ENCODE results near the gene PCDHGA6. TPM values are rescaled to one million over a fixed set of nuclear protein-coding genes. Genes with fewer than 3 reads are reported as not detected.

Gene PCDHGA6
- total RNA-seq (2022; extraction: Qiagen RNA extraction), result 0.12 to 0.32 TPM (median 0.29 TPM) in 5 replicates

DNA sequence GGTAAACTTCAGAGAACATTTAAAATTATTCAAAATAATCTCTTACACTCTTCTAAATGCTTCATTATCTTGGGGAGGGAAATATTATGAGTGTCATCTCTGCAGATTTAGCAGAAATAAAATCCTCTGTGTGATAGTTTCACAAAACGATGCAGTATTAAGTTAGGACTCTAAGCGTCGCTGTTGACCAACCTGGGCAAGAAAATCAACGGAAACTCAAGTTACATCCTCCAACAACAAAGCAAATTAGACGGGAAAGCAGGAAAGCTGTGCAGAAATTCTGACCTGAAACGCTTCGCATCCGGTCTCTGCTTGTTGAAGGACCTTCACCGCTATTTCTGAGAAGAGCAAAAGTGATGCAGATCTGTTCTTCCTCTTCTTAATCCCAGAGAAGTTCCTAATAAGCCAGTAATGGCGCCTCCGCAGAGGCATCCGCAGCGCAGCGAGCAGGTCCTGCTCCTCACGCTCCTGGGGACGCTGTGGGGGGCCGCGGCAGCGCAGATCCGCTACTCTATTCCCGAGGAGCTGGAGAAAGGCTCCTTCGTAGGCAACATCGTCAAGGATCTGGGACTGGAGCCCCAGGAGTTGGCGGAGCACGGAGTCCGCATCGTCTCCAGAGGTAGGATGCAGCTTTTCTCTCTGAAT lies at the start of gene PCDHGA6:
Gene PCDHGA6, plus strand, starts transcription at position 219 of the 645 bp plus-strand sequence. Its CDS starts 193 bp downstream, at position 412.

DNA sequence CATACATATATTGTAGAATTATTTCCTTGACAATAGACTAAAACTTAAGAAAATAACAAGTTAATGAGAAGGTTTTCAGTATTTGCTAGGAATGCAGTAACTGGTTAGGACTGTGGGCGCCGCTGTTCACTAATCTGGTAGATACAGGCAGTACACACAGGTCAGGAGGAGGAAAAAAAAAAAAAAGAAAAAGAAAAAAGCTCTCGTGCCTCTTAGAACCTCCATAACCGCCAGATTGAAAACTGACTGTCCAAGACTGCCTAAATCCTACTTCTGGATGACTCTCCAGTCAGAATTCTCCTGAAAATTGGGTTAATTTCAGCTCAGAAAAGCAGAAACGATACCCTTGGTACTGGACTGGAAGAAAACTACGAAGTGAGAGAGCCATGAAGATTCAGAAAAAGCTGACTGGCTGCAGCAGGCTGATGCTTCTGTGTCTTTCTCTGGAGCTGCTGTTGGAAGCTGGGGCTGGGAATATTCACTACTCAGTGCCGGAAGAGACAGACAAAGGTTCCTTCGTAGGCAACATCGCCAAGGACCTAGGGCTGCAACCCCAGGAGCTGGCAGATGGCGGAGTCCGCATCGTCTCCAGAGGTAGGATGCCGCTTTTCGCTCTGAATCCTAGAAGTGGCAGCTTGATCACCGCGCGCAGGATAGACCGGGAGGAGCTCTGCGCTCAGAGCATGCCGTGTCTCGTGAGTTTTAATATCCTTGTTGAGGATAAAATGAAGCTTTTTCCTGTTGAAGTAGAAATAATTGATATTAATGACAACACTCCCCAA lies 43.2 kb upstream of the PCDHGA6 start, which contains the start of gene PCDHGA1:
Gene PCDHGA1, plus strand, starts transcription at position 216 of the 782 bp plus-strand sequence.

DNA sequence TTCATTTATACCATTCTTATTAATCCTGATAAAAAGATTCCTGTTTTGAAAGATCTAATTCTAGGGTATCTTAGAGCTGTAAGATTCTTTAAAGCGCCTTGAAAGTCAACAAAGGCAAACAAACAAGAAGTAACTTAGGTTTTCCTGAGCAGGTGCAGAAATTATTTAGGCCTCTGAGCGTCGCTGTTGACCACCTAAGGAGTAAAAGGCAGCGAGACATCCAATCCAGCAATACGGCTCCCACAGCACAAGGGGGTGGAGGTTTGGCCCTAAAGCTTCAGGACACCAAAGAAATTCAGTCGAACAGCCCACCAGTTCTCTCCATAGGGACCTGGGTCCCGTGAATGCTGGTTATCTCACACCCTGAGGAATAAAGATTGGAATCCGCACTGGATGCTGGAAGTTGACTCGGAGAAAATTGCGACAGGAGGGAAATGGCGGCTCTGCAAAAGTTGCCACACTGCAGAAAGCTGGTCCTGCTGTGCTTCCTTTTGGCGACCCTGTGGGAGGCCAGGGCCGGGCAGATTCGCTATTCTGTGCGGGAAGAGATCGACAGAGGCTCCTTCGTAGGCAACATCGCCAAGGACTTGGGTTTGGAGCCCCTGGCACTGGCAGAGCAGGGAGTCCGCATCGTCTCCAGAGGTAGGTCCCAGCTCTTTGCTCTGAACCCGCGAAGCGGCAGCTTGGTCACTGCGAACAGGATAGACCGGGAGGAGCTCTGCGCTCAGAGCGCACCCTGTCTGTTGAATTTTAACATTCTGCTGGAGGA lies 35.0 kb upstream of the PCDHGA6 start, which contains the start of gene PCDHGA2:
Gene PCDHGA2, plus strand, starts transcription at position 223 of the 769 bp plus-strand sequence.

DNA sequence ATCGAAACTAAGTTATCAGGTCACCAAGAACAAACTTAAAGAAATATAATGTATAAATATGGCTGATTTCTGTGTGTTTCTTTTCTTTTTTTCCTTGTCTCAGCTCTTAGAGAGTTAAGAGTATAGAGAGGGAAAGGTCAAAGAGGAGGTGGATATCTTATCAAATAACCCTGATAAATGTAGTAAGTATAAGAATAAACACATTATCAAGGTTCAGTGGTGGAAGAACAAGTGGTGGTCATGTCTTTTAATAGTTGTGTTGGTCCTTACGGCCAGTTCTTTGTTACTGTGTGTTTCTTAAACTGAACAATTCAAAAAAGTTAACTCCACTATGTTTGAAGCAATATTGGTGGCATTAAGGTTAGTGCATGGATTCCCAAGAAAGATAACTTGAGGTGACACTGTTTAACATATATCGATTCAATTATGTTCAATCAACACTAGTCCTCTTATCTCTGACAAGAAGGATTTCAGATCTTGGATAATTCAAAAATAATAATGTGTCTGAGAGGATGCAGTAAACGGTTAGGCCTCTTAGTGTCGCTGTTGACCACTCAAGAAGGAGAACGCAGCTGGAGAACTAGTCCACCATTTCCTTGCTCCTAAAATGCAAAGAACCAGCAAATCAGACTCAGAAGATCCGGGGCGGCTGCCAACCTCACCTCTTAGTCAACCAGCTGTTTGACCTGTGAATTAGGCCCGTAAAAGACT lies 30.3 kb upstream of the PCDHGA6 start, which contains the start of gene PCDHGA3:
Gene PCDHGA3, plus strand, starts transcription at position 588 of the 711 bp plus-strand sequence. CDS start 205 bp downstream, outside the sequence.

DNA sequence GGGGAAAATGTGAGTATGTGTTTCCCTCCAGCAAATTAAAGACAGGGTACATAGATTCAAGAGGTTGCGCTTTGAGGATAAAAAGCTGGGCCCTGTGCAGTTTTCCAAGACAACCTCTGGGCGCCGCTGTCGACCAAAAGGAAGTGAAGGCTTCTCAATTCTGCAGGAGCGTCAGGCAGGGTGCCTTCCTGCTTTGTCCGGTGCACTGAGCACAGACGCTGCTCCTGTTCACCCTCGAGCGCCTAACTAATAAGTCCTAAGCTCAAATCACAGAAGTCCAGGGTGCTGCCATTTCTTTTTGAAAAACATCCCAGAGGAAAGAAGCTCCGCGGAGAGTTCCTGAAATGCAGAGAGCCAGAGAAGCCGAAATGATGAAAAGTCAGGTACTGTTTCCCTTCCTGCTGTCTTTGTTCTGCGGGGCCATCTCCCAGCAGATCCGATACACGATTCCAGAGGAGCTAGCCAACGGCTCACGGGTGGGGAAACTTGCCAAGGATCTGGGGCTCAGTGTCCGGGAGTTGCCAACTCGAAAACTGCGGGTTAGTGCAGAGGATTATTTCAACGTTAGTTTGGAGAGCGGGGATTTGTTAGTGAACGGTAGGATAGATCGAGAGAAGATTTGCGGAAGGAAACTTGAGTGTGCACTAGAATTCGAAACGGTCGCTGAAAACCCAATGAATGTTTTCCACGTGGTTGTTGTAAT lies 23.6 kb upstream of the PCDHGA6 start, which contains the start of gene PCDHGB1:
Gene PCDHGB1, plus strand, starts transcription at position 183 of the 703 bp plus-strand sequence. Its CDS starts 162 bp downstream, at position 345.

DNA sequence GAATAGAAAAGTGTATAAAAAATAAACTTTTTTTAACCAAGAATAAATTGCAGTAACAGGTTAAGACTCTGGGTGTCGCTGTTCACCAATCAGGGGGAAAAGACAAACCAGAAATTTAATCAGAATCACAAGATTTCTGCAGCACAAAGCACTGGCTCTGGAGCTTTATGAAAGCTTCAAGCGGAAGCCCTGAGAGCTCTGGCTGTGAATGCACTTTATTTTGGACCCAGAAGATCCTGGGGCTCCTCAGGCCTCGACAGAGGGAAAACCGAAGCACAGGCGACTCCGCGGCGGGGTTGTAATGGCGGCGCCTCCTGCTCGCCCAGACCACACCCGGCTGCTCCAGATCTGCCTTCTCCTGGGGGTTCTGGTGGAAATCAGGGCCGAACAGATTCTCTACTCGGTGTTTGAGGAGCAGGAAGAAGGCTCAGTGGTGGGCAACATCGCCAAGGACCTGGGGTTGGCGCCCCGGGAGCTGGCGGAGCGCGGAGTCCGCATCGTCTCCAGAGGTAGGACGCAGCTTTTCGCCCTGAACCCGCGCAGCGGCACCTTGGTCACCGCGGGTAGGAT lies 18.7 kb upstream of the PCDHGA6 start, which contains the start of gene PCDHGA4:
Gene PCDHGA4, plus strand, starts transcription at position 122 of the 570 bp plus-strand sequence. Its CDS starts 87 bp downstream, at position 209.

DNA sequence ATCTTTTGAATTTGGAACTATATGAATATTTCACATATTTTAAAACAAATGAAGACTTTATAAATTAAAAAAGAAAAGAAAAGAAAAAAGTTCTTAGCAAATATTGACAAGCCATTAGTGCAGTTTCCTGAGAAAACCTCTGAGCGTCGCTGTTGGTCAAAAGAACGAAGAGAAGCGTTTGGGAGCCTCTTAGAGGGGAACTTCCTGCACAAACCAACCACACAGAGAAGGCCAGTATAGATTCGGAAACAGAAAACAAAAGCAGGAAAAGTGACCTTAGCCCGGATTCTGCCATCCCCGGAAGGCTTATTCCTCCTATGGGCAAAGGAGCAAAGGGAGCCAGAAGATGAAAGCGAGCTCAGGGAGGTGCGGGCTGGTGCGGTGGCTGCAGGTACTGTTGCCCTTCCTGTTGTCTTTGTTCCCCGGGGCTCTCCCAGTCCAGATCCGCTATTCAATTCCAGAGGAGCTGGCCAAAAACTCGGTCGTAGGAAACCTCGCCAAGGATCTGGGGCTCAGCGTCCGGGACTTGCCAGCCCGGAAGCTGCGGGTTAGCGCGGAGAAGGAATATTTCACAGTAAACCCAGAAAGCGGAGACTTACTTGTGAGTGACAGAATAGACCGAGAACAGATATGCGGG lies 13.8 kb upstream of the PCDHGA6 start, which contains the start of gene PCDHGB2:
Gene PCDHGB2, plus strand, starts transcription at position 205 of the 637 bp plus-strand sequence. Its CDS starts 142 bp downstream, at position 347.

DNA sequence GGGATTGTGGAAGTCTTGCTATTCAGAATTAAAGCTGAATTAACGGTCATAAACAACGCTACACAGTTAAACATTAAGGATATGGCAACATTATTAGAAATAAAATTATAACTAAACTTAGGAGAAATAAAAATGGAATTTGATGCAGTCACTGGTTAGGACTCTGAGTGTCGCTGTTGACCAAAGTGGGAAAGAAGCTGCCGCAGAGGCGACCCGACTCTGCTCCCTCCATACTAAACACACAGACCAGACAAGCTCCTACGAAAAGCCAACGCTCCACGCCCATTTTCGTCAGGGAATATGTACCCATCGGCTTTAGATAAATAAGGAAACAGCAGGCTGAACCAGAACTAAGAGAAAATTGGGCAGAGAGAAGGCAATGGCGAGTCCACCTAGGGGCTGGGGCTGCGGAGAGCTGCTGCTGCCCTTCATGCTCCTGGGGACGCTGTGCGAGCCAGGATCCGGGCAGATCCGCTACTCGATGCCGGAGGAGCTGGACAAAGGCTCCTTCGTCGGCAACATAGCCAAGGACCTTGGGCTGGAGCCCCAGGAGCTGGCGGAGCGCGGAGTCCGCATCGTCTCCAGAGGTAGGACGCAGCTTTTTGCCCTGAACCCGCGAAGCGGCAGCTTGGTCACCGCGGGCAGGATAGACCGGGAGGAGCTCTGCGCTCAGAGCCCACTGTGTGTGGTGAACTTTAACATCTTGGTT lies 9.6 kb upstream of the PCDHGA6 start, which contains the start of gene PCDHGA5:
Gene PCDHGA5, plus strand, starts transcription at position 211 of the 709 bp plus-strand sequence. Its CDS starts 169 bp downstream, at position 380.

DNA sequence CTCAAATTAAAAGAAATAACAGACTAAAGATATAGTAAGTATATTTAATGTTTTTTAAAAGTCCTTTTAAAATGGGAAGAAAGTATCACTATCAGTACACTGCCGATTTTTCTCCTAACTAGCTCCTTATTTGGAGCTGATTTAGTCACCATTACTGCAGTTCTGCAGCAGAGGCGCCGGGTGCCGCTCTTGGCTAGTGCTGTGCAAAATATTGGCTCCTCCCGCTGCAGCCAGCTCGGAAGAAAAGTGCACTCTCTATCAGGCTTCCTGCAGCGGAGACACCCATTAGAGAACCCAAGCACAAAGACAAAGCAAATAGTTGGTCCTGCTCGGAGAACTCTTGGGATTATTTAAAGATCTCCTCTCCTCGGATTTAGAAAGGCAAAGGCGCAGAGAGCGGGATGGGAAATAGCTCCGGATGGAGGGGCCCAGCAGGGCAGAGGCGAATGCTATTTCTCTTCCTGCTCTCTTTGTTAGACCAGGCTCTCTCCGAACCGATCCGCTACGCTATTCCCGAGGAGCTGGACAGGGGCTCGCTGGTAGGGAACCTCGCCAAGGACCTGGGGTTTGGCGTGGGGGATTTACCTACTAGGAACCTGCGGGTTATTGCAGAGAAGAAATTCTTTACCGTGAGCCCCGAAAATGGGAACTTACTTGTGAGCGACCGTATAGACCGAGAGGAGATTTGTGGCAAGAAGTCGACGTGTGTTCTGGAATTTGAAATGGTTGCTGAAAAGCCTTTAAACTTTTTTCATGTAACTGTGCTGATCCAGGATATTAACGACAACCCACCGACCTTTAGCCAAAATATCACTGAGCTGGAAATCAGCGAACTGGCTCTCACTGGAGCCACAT lies 3.5 kb upstream of the PCDHGA6 start, which contains the start of gene PCDHGB3:
Gene PCDHGB3, plus strand, starts transcription at position 249 of the 855 bp plus-strand sequence. Its CDS starts 153 bp downstream, at position 402.

DNA sequence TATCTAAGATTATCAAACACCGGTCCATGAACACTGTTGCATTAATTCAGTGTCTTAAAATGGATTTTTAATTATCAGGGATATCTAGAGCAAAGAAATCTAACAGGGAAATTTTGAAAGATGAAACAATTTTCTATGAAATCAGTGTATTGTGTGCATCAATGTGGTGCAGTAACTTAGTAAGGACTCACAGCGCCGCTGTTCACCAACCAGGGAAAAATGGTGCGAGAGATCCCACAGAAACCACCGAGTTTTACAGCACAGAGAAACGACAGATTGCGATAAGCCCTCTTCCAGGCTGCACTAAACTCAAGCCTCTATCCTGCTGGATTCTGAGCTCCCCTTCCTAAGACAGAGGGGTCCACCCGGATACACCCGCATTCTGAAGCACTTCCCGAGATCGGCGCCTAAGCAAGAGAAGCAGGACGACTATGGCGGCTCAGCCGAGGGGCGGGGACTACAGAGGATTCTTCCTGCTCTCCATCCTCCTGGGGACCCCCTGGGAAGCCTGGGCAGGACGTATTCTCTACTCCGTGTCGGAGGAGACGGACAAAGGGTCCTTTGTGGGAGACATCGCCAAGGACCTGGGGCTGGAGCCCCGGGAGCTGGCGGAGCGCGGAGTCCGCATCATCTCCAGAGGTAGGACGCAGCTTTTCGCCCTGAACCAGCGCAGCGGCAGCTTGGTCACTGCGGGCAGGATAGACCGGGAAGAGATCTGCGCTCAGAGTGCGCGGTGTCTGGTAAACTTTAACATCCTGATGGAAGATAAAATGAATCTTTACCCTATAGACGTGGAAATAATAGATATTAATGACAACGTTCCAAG lies 9.0 kb downstream of the PCDHGA6 start, which contains the start of gene PCDHGA7:
Gene PCDHGA7, plus strand, starts transcription at position 274 of the 826 bp plus-strand sequence. Its CDS starts 158 bp downstream, at position 432.

DNA sequence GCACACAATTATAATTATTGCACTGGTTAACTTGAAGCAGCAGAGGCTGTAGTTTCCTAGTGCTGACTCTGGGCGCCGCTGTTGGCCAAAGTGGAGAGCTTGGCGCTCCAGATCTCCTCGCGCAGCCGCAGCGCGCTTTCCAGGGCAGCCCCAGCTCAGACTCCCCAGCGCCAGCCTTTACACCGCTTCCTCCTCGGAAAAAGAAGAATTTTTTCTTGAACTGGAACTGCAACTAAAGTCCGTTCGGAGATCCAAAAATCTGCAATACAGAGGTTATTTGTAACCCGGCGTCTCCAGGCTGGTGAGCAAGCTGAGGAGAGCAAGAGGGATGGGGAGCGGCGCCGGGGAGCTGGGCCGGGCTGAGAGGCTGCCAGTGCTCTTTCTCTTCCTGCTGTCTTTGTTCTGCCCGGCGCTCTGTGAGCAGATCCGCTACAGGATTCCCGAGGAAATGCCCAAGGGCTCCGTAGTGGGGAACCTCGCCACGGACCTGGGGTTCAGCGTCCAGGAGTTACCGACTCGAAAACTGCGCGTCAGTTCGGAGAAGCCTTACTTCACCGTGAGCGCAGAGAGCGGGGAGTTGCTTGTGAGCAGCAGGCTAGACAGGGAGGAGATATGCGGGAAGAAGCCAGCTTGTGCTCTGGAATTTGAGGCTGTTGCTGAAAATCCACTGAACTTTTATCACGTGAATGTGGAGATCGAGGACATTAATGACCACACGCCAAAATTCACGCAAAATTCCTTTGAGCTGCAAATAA lies 14.0 kb downstream of the PCDHGA6 start, which contains the start of gene PCDHGB4:
Gene PCDHGB4, plus strand, starts transcription at position 142 of the 755 bp plus-strand sequence. Its CDS starts 187 bp downstream, at position 329.

DNA sequence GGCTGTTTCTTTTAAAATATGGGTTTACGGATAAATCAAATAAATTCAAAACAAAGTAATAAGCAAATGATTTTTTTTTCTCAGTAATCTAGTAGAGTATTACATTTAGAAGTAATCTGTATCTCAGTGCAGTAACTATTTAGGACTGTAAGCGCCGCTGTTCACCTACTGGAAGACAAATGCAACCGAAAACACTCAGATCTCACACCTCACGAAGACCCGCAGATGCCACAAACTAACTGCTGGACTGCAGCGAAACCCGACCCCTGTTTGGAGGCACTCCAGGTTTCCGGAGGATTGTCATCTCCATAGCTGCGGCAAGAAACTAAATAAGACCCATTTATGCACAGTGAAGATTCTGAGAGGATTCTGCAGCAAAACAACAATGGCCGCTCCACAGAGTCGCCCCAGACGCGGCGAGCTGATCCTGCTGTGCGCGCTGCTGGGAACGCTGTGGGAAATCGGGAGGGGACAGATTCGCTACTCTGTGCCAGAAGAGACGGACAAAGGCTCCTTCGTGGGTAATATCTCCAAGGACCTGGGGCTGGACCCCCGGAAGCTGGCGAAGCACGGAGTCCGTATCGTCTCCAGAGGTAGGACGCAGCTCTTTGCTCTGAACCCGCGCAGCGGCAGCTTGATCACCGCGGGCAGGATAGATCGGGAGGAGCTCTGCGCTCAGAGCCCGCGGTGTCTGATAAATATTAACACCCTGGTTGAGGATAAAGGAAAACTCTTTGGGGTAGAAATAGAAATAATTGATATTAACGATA lies 18.9 kb downstream of the PCDHGA6 start, which contains the start of gene PCDHGA8:
Gene PCDHGA8, plus strand, starts transcription at position 205 of the 770 bp plus-strand sequence. Its CDS starts 181 bp downstream, at position 386.

DNA sequence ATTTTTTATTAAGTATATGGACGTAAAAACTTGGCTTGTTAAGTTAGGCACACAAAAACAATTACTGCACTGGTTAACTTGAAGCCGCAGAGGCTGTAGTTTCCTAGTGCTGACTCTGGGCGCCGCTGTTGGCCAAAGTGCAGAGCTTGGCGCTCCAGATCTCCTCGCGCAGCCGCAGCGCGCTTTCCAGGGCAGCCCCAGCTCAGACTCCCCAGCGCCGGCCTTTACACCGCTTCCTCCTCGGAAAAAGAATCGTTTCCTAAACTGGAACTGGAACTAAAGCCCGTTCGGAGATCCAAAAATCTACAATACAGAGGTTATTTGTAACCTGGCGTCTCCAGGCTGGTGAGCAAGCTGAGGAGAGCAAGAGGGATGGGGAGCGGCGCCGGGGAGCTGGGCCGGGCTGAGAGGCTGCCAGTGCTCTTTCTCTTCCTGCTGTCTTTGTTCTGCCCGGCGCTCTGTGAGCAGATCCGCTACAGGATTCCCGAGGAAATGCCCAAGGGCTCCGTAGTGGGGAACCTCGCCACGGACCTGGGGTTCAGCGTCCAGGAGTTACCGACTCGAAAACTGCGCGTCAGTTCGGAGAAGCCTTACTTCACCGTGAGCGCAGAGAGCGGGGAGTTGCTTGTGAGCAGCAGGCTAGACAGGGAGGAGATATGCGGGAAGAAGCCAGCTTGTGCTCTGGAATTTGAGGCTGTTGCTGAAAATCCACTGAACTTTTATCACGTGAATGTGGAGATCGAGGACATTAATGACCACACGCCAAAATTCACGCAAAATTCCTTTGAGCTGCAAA lies 24.3 kb downstream of the PCDHGA6 start, which contains the start of gene PCDHGB5:
Gene PCDHGB5, plus strand, starts transcription at position 192 of the 796 bp plus-strand sequence. Its CDS starts 181 bp downstream, at position 373.

DNA sequence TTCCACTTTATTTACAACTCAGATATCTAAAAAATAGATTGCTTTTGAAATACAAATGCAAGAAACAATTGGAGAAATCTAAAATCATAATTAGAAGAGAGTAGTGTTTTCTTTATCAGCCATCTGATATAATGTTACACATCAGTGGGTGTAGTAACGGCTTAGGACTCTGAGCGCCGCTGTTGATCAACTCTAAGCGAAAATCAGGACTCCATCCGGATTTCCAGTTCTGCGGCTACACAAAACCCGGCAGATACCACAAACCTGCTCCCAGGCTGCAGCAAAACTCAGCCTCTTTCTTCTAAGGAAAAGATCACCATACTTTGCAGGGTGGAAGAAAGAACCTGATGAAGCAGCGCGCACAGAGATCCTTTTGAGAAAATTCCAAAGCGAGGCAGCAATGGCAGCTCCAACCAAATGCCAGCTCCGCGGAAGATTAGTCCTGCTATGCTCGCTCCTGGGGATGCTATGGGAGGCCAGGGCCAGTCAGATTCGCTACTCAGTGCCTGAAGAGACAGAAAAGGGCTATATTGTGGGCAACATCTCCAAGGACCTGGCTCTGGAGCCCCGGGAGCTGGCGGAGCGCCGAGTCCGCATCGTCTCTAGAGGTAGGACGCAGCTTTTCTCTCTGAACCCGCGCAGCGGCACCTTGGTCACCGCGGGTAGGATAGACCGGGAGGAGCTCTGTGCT lies 29.0 kb downstream of the PCDHGA6 start, which contains the start of gene PCDHGA9:
Gene PCDHGA9, plus strand, starts transcription at position 226 of the 691 bp plus-strand sequence. Its CDS starts 175 bp downstream, at position 401.

All from A549 treated with dexamethasone at 1 μM for 4 hours (cell line).